Measurements from ENCODE around the gene SLC25A38. TPM values are rescaled to one million over a fixed set of nuclear protein-coding genes. Genes with fewer than 3 reads are reported as not detected.
A peak's percentile ranks its signal among the peaks of the same experiment; 100 is the strongest.

The SLC25A38 gene
- total and polyA plus RNA-seq, 2 donors (not counting 1 experiment from before 2014, with no cell fraction given), result 22.0 to 23.3 TPM

DNA sequence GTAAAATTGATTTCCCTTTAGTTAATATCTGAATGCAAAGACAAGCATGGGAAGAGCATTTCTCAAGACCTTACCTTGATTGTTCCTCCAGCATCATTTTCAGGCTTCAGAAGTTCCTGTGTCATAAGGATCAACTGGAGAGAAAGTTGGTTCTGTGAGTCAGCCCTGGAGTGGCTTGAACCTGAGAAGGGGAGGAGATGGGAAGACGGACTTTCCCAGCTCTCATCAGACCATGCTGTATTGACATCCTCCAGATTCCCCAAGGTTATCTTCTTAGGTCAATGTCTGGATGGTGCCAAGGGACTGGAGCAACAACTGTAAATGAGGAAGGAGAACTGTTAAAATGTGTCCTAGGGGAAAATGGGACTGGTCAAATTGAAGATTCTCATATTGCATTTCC, 44.3 kb downstream of the SLC25A38 start:
- H3K27ac ChIP-seq (ENCODE audit: insufficient read depth, low read length), result no peak overlapping the region
- no peak overlapping the region for H3K9ac ChIP-seq (ENCODE audit: insufficient read depth, low read length)
- no peak for DNase-seq (ENCODE audit: low read depth in 2 of 2)
- H3K36me3 ChIP-seq (ENCODE audit: control insufficient read depth, insufficient read depth, low read length), result no peaks in the 10 kb centered on the region
- no peaks in the 10 kb centered on the region for H3K4me1 ChIP-seq (ENCODE audit: control insufficient read depth, extremely low read depth, insufficient read depth, low read length)
- no peaks in the 10 kb centered on the region for H4K20me1 ChIP-seq (ENCODE audit: control insufficient read depth, extremely low read depth, insufficient read depth, low read length)
- no peaks in the 10 kb centered on the region for H3K9me3 ChIP-seq (ENCODE audit: control insufficient read depth, insufficient read depth, low read depth, low read length)
- no peaks in the 10 kb centered on the region for H3K27me3 ChIP-seq (ENCODE audit: control insufficient read depth, insufficient read depth, low read length)
- no peak overlapping the region for H3K4me3 ChIP-seq (replicated peaks in 1 of 4; ENCODE audit: control extremely low read depth in 1 of 4, insufficient read depth in 1 of 4, low read depth in 3 of 4, low read length in 4 of 4)
- no peak overlapping the region for H2AFZ ChIP-seq (ENCODE audit: low read length)
- no peaks in the 10 kb centered on the region for H3K79me2 ChIP-seq (ENCODE audit: control insufficient read depth, insufficient read depth, low read length)
- H3K4me2 ChIP-seq (ENCODE audit: extremely low read depth, insufficient read depth, low read length), result no peak overlapping the region
- TF ChIP-seq, protein P1, sequence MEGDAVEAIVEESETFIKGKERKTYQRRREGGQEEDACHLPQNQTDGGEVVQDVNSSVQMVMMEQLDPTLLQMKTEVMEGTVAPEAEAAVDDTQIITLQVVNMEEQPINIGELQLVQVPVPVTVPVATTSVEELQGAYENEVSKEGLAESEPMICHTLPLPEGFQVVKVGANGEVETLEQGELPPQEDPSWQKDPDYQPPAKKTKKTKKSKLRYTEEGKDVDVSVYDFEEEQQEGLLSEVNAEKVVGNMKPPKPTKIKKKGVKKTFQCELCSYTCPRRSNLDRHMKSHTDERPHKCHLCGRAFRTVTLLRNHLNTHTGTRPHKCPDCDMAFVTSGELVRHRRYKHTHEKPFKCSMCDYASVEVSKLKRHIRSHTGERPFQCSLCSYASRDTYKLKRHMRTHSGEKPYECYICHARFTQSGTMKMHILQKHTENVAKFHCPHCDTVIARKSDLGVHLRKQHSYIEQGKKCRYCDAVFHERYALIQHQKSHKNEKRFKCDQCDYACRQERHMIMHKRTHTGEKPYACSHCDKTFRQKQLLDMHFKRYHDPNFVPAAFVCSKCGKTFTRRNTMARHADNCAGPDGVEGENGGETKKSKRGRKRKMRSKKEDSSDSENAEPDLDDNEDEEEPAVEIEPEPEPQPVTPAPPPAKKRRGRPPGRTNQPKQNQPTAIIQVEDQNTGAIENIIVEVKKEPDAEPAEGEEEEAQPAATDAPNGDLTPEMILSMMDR (conservative IDR thresholded peaks at IDR 0.05 in 1 of 2, IDR thresholded peaks at IDR 0.05 in 1 of 2; ENCODE audit: low read depth in 1 of 2, low read length in 2 of 2), result no peak
- TF ChIP-seq EZH2 (IDR thresholded peaks at IDR 0.05; ENCODE audit: low read length, missing control alignments), result no peak

DNA sequence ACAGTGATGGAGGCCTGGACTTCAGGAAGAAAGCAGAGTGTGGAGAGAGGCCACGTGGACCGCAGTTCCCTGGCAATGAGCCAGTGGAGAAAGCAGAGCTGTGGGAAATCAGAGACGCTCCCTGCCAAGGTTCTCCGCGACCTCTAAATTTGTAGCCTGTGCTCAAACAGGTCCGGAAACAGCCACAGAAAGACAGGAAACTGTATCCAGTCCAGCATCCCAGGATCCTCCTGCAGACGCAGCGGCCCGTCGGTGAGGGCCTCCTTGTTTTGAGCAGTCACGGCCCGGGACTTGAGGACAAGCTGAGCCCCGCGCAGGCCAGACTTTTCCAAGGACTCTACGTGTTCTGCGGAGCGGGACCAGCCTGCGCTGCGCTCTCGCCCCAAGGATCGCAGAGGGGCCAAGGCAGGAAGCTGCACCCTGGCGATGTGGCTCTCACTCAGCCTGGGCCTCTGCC, 45.6 kb downstream of the SLC25A38 start:
- no peak overlapping the region for H3K4me2 ChIP-seq (ENCODE audit: extremely low read depth, insufficient read depth, low read length)
- H3K9me3 ChIP-seq (ENCODE audit: control insufficient read depth, insufficient read depth, low read depth, low read length), result no peaks in the 10 kb centered on the region
- H4K20me1 ChIP-seq (ENCODE audit: control insufficient read depth, extremely low read depth, insufficient read depth, low read length), result no peaks in the 10 kb centered on the region
- H3K4me3 ChIP-seq (replicated peaks in 1 of 4; ENCODE audit: control extremely low read depth in 1 of 4, insufficient read depth in 1 of 4, low read depth in 3 of 4, low read length in 4 of 4), result no peak overlapping the region
- H3K36me3 ChIP-seq (ENCODE audit: control insufficient read depth, insufficient read depth, low read length), result no peaks in the 10 kb centered on the region
- H3K4me1 ChIP-seq (ENCODE audit: control insufficient read depth, extremely low read depth, insufficient read depth, low read length), result no peaks in the 10 kb centered on the region
- H3K79me2 ChIP-seq (ENCODE audit: control insufficient read depth, insufficient read depth, low read length), result no peaks in the 10 kb centered on the region
- DNase-seq (ENCODE audit: low read depth in 2 of 2), result peak in 1 of 2 donors; percentile 13
- H3K27me3 ChIP-seq (ENCODE audit: control insufficient read depth, insufficient read depth, low read length), result no peaks in the 10 kb centered on the region
- no peak for TF ChIP-seq EZH2 (IDR thresholded peaks at IDR 0.05; ENCODE audit: low read length, missing control alignments)
- TF ChIP-seq, protein P1 (conservative IDR thresholded peaks at IDR 0.05 in 1 of 2, IDR thresholded peaks at IDR 0.05 in 1 of 2; ENCODE audit: low read depth in 1 of 2, low read length in 2 of 2), result no peak
- H2AFZ ChIP-seq (ENCODE audit: low read length), result peak overlapping the region; percentile 2
- H3K27ac ChIP-seq (ENCODE audit: insufficient read depth, low read length), result no peak overlapping the region
- no peak overlapping the region for H3K9ac ChIP-seq (ENCODE audit: insufficient read depth, low read length)

- H3K27me3 ChIP-seq (ENCODE audit: control insufficient read depth, insufficient read depth, low read length), result no peaks in the 10 kb centered on the region
- H3K9ac ChIP-seq (ENCODE audit: insufficient read depth, low read length), result no peak overlapping the region
- H3K4me2 ChIP-seq (ENCODE audit: extremely low read depth, insufficient read depth, low read length), result no peak overlapping the region
- H2AFZ ChIP-seq (ENCODE audit: low read length), result no peak overlapping the region
- DNase-seq (ENCODE audit: low read depth in 2 of 2), result no peak
- H3K4me1 ChIP-seq (ENCODE audit: control insufficient read depth, extremely low read depth, insufficient read depth, low read length), result peaks cover 3% of the 10 kb centered on the region
- no peaks in the 10 kb centered on the region for H4K20me1 ChIP-seq (ENCODE audit: control insufficient read depth, extremely low read depth, insufficient read depth, low read length)
- no peak for TF ChIP-seq EZH2 (IDR thresholded peaks at IDR 0.05; ENCODE audit: low read length, missing control alignments)
- TF ChIP-seq, protein P1 (conservative IDR thresholded peaks at IDR 0.05 in 1 of 2, IDR thresholded peaks at IDR 0.05 in 1 of 2; ENCODE audit: low read depth in 1 of 2, low read length in 2 of 2), result no peak
- no peaks in the 10 kb centered on the region for H3K9me3 ChIP-seq (ENCODE audit: control insufficient read depth, insufficient read depth, low read depth, low read length)
- no peaks in the 10 kb centered on the region for H3K36me3 ChIP-seq (ENCODE audit: control insufficient read depth, insufficient read depth, low read length)
- no peaks in the 10 kb centered on the region for H3K79me2 ChIP-seq (ENCODE audit: control insufficient read depth, insufficient read depth, low read length)
- no peak overlapping the region for H3K27ac ChIP-seq (ENCODE audit: insufficient read depth, low read length)
- H3K4me3 ChIP-seq (replicated peaks in 1 of 4; ENCODE audit: control extremely low read depth in 1 of 4, insufficient read depth in 1 of 4, low read depth in 3 of 4, low read length in 4 of 4), result no peak overlapping the region
Observed at GRCh38 chr3:39429466-39429865, 46.3 kb downstream of the SLC25A38 start.
